ENCODE measurements around the gene ANKRD10. TPM values are rescaled to one million over a fixed set of nuclear protein-coding genes. Genes with fewer than 3 reads are reported as not detected.

Gene ANKRD10
- total RNA-seq, 1 experiment from 2014 or later = 44.7 TPM

DNA sequence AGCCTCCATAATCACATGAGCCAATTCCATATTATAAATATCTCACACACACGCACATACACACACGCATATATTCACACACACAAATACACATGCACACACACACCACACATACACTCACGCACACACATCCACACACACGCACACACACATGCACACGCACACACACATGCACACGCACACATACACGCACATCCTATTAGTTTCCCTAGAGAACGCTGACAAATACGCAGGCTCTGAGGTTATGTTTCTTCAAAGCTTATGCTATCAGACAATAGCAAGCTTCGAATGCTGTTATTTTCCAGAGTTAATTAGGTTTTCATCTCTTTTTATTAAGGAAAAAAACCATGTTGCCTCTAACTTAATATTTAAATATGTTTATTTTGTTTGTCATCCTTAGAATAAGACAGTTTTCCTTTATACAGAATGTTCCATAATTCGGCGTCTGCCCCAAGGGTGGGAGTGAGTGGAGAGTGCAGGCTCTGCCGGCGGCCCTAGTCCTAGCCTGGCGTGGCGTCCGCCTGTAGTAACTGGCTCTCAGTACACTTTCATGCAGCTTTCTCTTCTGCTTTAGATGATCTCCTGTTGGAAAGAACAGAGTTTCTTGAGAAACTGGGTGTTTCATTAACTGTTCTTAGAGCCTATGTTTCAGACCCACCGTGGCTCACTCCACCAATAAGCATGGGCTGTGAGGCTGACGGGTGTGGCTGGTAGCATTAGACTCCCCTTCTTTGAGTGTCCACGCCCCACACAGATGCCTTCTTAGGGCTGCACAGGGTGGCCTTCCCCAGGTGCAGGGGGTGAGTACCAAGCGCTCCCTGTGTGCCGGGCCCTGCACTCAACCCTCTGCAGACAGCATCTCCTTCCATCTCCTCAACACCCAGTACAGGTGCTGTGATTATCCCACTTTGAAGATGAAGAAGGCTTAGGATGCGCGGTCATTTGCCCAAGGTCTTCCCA is 30.4 kb upstream of the ANKRD10 start:
- DNase-seq (ENCODE audit: low read depth) = no peak

DNA sequence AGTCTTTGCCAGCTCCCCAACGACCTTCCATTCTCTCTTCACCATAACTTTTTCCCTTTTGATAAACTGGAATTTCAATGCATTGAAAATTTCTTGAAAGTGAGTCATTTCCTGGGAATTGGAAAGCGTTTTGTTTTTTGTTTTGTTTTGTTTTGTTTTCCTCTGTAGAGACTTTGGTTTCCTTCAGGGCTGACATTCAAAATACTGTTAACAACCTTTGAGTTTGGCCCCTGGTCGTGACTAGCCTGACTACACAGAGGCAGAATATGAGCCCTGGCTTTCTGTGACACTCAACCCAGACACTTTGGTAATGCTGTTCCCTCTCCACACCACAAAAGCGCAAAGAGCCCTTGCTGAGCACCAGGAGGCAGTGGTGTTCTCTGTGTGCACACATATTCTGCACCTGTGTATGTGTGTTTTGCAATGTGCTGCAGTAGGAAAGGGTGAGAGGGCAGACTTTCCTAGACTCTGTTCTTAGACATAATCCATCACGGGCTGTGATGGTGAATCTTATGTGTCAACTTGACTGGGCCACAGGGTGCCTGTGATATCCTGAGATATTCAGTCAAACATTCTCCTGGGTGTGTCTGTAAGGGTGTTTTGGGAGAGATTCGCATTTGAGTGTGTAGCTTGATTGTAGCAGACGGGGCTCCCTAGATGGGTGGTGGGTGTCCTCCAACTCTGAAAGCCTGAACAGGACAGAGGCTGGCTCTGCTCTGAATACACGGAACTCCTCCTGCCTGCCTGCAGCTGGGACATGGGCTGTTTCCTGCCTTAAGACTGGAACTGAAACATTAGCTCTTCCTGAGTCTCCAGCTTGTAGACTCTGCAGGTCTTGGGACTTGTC is 29.5 kb upstream of the ANKRD10 start:
- DNase-seq (ENCODE audit: low read depth) = peak; percentile 67

GRCh38 chr13:110942248-110942981 is 27.5 kb upstream of the ANKRD10 start:
- DNase-seq (ENCODE audit: low read depth) = peak; percentile 54

GRCh38 chr13:110938662-110939421 is 24.0 kb upstream of the ANKRD10 start:
- DNase-seq (ENCODE audit: low read depth) = no peak

DNA sequence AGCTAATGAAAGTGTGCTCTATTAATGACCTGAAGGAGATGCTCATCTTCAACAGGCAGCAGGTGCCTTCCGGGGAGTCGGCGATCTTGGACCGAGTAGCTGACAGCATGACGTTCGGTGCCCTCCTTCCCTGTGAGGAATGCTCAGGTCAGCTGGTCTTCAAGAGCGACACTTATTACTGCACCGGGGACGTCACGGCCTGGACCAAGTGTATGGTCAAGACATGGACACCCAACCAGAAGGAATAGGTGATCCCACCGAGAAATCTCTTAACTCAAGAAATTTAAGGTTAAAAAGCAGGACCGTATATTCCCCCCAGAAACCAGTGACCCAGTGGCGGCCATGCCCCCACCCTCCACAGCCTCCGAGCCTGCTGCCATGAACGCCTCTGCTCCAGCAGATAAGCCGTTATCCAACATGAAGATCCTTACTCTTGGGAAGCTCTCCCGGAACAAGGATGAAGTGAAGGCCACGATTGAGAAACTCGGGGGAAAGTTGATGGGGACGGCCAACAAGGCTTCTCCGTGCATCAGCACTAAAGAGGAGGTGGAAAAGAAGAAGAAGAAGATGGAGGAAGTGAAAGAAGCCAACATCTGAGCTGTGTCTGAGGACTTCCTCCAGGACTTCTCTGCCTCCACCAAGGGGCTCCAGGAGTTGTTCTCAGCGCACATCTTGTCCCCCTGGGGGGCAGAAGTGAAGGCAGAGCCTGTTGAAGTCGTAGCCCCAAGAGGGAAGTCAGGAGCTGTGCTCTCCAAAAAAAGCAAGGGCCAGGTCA is 22.8 kb upstream of the ANKRD10 start:
- DNase-seq (ENCODE audit: low read depth) = no peak

DNA sequence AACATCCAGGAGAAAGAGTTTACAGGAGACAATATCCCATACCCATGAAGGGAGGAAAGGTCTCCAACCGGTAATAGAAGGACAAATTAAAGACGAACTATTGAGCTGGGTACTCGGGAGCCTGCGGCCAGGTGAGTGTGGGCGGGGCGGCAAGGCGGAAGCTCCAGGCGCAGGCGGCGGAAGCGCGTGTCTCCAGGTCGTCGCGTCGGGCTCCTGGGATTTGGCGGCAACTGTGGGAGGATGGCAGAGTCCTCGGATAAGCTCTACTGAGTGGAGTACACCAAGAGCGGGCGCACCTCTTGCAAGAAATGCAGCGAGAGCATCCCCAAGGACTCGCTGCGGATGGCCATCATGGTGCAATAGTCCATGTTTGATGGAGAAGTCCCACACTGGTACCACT is 21.6 kb upstream of the ANKRD10 start:
- DNase-seq (ENCODE audit: low read depth) = no peak

GRCh38 chr13:110932588-110932987 is 17.7 kb upstream of the ANKRD10 start:
- no peak for DNase-seq (ENCODE audit: low read depth)

DNA sequence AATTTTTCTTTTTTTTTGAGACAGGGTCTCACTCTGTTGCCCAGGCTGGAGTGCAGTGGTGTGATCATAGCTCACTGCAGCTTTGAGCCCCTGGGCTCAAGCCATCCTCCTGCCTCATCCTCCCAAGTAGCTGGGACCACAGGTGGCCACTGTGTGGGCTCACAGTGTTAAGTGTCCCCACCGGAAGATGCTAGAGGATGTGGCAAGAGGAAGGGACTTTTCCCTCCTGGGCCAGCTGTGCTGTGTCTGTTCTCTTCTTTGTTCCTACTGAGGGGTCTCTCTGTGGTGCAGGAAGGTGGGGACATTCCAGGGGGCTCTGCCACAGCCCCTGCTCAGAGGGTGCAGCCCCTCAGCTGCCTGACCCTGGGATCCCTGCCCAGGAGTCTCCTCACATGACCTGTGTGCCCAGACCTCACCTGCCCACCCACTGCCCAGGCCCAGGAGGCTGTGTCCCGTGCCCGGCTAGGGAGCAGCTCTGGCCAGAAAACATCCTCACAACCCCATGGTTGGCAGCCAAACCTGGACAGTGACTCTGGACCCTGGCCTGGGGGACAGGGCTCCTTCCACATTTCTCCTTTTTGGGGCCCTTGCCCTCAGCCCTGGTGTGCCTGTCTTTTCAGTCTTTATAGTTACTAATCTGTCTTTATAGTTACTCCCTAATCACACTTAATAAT is 14.4 kb upstream of the ANKRD10 start:
- no peak for DNase-seq (ENCODE audit: low read depth)

DNA sequence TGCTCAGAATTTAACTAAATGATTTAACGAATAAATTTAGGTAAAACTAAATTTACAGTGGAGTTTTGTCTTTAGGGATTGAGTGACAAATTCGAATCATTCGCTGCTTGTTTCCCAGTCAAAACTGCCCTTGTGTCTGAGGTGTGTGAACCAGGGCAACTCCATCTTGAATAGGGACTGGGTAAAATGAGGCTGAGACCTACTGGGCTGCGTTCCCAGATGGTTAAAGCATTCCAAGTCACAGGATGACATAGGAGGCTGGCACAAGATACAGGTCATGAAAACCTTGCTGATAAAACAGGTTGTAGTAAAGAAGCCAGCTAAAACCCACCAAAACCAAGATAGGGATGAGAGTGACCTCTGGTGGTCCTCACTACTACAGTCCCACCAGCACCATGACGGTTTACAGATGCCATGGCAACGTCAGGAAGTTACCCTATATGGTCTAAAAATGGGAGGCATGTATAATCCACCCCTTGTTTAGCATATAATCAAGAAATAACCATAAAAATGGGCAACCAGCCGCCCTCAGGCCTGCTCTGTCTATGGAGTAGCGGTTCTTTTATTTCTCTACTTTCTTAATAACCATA is 10.2 kb upstream of the ANKRD10 start:
- DNase-seq (ENCODE audit: low read depth) = peak; percentile 34

DNA sequence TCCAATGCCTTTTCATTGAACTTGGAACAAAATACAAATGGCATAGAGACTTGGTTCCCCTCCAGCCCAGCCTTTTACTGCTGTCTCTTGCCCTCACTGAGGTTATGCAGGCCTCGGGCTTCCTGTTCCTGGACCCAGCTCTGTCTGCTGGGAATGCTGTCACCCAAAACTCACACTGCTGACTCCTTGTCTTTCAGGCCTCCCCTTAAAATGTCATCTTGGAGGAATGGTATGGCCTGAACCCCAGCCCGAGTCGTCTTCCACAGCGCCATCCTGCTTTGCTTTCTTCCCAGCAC is 9.7 kb upstream of the ANKRD10 start:
- DNase-seq (ENCODE audit: low read depth) = no peak

- DNase-seq (ENCODE audit: low read depth) = no peak
Measured at GRCh38 chr13:110923777-110924638, 9.1 kb upstream of the ANKRD10 start.

DNA sequence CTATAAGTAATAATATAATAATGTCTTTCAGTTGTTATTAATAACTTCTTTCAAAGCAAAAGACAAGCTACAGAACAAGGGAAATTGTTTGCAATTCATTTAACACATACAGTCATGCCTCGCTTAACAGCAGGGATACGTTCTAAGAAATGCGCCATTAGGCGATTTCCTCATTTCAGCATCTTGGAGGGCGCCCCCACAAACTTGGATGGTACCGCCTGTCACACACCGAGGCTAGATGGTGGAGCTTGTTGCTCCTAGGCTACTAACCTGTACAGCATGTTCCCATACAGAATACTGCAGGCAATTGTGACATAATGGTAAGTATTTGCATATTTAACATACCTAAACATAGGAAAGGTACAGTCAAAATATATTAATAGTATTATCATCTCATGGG is 8.2 kb upstream of the ANKRD10 start:
- no peak for DNase-seq (ENCODE audit: low read depth)

GRCh38 chr13:110922506-110922905 is 7.6 kb upstream of the ANKRD10 start:
- DNase-seq (ENCODE audit: low read depth) = no peak

DNA sequence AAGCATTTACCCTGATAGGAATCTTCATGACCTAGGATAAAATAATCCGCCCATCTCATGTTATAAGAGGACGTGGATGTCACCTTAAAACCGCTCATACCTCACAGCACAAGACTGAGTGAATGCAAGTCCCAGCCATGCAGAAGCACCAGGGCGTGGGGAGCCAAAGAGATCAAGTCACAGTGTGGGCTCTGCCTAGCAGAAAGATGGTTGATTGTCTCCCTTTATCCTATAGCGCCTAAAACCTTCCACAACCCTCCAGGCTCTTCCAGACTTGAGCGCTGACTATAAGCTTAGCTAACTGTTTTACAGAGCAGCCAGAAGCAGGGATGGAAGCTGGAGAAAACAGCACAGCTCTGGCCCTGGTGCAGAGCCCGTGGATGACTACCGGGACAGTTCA is 6.8 kb upstream of the ANKRD10 start:
- DNase-seq (ENCODE audit: low read depth) = no peak

- DNase-seq (ENCODE audit: low read depth) = no peak
Measured at GRCh38 chr13:110921209-110921608, 6.3 kb upstream of the ANKRD10 start.

- DNase-seq (ENCODE audit: low read depth) = no peak
Measured at GRCh38 chr13:110920038-110920437, 5.2 kb upstream of the ANKRD10 start.

DNA sequence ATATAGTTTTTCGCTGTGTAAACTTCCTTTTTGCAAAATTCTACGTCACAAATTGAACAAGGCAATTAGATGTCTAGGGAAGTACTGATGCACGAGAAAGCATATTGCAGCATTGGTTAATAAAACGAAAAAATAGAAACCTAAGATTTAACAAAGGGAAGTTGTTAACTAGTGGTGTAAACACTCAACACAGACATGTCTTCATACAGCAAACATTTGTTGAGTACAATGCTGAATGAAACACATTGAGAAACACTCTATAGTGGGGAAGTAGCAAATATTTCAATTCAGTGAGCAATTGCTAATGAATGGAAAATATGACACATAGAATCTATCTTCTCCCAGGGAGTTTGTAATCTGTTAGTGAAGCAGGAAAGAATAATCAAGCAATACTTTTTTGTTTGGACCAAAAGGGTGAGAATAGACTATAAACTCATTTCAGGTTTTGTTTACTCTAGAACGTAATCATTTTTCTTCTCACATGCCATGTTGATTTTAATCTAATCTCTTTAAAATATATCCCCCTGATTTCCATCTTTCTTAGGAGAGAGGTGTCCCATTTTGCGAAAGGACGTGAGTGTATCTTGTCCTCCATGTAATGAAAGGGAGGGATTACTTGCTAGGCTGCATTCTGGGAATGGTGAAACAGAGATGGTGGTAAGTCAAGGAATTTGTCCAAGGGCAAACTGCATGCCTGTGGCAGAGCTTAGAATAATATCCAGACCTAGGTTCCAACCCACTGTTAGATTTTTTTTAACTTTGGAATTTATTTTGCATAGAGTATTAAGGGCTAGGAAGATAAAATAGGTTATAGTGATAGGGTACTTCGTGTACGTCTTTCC is 1.7 kb upstream of the ANKRD10 start:
- peak; percentile 81 for DNase-seq (ENCODE audit: low read depth)

- peak; percentile 36 for DNase-seq (ENCODE audit: low read depth)
Measured at GRCh38 chr13:110915874-110916206, 971 bp upstream of the ANKRD10 start.
